ENCODE measurements around the gene NACC2. TPM values are rescaled to one million over a fixed set of nuclear protein-coding genes. Genes with fewer than 3 reads are reported as not detected.

Gene NACC2
- polyA plus RNA-seq, 3 donors = 8.1 to 32.4 (median 8.7) TPM

DNA sequence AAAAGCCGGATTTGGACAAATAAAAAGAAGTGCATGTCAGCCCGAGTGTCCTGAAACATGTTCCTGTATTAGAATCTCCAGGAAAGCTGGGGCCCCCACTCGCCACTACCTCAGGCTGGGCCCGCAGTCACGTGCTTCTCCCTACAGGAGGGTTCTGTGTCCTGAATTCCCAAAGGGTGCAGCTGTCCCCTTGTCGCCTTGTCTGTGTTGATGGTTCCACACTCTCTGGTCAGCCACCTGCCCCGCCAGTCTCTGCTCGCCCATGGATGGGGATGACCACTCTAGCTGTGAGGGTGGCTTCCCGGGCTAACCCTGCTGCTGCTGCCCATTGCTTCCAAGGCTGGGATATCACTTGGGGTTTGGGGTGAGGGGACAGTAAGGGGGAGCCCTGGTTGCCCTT, 26.7 kb upstream of the NACC2 start:
- Mint-ChIP-seq H3K4me3 (no peak overlapping the region), H3K27ac (no peak overlapping the region), H3K36me3 (no peaks in the 10 kb centered on the region), H3K4me1 (peaks cover 18% of the 10 kb centered on the region), H3K27me3 (ENCODE audit: low read depth in 3 of 3) (peaks cover 1 to 4% (median 3%) of the 10 kb centered on the region in 3 donors), H3K9me3 (peaks cover 4 to 10% (median 5%) of the 10 kb centered on the region in 7 donors)
- H3K4me1 ChIP-seq (ENCODE audit: control insufficient read depth in 1 of 2, insufficient read depth in 2 of 2, low read length in 2 of 2) = peaks cover 23 to 43% of the 10 kb centered on the region in 2 donors
- H3K4me2 ChIP-seq (replicated peaks; ENCODE audit: extremely low read depth, low read length, poor library complexity, severe bottlenecking) = no peak overlapping the region
- H3K27me3 ChIP-seq (ENCODE audit: control insufficient read depth in 2 of 2, insufficient read depth in 2 of 2, low read length in 2 of 2) = peaks cover 0 to 3% of the 10 kb centered on the region in 2 donors
- H3K36me3 ChIP-seq (replicated peaks in 1 of 2; ENCODE audit: control insufficient read depth in 1 of 2, insufficient read depth in 2 of 2, low read length in 2 of 2) = peaks cover 0 to 1% of the 10 kb centered on the region in 2 donors
- H4K20me1 ChIP-seq (ENCODE audit: insufficient read depth, low read length) = peaks cover 11% of the 10 kb centered on the region
- intact Hi-C loops (cut with micrococcal nuclease) = loop anchor here (2.0 to 10.0 kb wide), 6 partner anchors 33 to 417 kb away; partner anchors contain the start of gene KCNT1 (in 1 of the 2)
- no peak overlapping the region for H3K4me3 ChIP-seq (replicated peaks in 1 of 3; ENCODE audit: low read depth in 2 of 3, low read length in 3 of 3)
- H3K79me2 ChIP-seq (ENCODE audit: insufficient read depth, low read length) = peaks cover 19% of the 10 kb centered on the region
- no peak for DNase-seq
- TF ChIP-seq, protein P1, sequence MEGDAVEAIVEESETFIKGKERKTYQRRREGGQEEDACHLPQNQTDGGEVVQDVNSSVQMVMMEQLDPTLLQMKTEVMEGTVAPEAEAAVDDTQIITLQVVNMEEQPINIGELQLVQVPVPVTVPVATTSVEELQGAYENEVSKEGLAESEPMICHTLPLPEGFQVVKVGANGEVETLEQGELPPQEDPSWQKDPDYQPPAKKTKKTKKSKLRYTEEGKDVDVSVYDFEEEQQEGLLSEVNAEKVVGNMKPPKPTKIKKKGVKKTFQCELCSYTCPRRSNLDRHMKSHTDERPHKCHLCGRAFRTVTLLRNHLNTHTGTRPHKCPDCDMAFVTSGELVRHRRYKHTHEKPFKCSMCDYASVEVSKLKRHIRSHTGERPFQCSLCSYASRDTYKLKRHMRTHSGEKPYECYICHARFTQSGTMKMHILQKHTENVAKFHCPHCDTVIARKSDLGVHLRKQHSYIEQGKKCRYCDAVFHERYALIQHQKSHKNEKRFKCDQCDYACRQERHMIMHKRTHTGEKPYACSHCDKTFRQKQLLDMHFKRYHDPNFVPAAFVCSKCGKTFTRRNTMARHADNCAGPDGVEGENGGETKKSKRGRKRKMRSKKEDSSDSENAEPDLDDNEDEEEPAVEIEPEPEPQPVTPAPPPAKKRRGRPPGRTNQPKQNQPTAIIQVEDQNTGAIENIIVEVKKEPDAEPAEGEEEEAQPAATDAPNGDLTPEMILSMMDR (IDR thresholded peaks at IDR 0.05) = no peak
- H3K27ac ChIP-seq (ENCODE audit: low read depth in 1 of 2, low read length in 2 of 2) = no peak overlapping the region
- H3K9ac ChIP-seq (ENCODE audit: insufficient read depth, low read length, poor library complexity, severe bottlenecking) = no peak overlapping the region
- no peaks in the 10 kb centered on the region for H3K9me3 ChIP-seq (replicated peaks in 1 of 2; ENCODE audit: control insufficient read depth in 1 of 2, insufficient read depth in 1 of 2, low read length in 2 of 2)
- 94% methylated on average over 8 of the region's 9 CpGs for whole genome bisulfite sequencing (ENCODE audit: insufficient coverage)
- no peak overlapping the region for H2AFZ ChIP-seq (ENCODE audit: insufficient read depth, low read depth, low read length, poor library complexity, severe bottlenecking)

DNA sequence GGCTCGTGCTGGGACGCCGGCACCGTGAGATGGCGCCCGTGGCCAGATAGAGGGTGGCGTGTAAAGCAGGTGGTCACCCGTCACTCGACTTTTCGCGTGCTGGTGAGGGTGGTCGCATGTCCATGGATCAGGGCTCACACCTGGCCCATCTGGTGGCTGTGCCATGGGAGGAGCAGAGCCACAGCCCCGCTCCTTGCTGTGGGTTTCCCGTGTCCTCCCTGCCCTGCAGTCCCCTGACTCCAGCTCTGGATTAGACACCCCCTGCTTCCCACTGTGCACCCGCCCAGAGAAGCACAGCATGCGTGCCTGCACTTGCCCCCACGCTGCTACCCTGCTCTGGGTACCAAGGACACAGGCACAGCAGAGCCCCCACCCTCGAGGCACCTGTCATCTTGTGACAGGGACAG, 25.4 kb upstream of the NACC2 start:
- Histone ChIP-seq H3K4me2 (replicated peaks; ENCODE audit: extremely low read depth, low read length, poor library complexity, severe bottlenecking) (no peak overlapping the region), H3K79me2 (ENCODE audit: insufficient read depth, low read length) (peaks cover 33% of the 10 kb centered on the region), H3K9me3 (replicated peaks in 1 of 2; ENCODE audit: control insufficient read depth in 1 of 2, insufficient read depth in 1 of 2, low read length in 2 of 2) (no peaks in the 10 kb centered on the region), H2AFZ (ENCODE audit: insufficient read depth, low read depth, low read length, poor library complexity, severe bottlenecking) (no peak overlapping the region), H4K20me1 (ENCODE audit: insufficient read depth, low read length) (peaks cover 25% of the 10 kb centered on the region), H3K9ac (ENCODE audit: insufficient read depth, low read length, poor library complexity, severe bottlenecking) (no peak overlapping the region), H3K4me1 (ENCODE audit: control insufficient read depth in 1 of 2, insufficient read depth in 2 of 2, low read length in 2 of 2) (peaks cover 23 to 46% of the 10 kb centered on the region in 2 donors), H3K4me3 (replicated peaks in 1 of 3; ENCODE audit: low read depth in 2 of 3, low read length in 3 of 3) (no peak overlapping the region), H3K27ac (ENCODE audit: low read depth in 1 of 2, low read length in 2 of 2) (no peak overlapping the region), H3K27me3 (ENCODE audit: control insufficient read depth in 2 of 2, insufficient read depth in 2 of 2, low read length in 2 of 2) (peaks cover 0 to 3% of the 10 kb centered on the region in 2 donors), H3K36me3 (replicated peaks in 1 of 2; ENCODE audit: control insufficient read depth in 1 of 2, insufficient read depth in 2 of 2, low read length in 2 of 2) (peaks cover 10 to 15% of the 10 kb centered on the region in 2 donors)
- Mint-ChIP-seq H3K4me3 (no peak overlapping the region), H3K4me1 (peaks cover 18% of the 10 kb centered on the region), H3K27ac (no peak overlapping the region), H3K27me3 (ENCODE audit: low read depth in 3 of 3) (peaks cover 1 to 4% (median 3%) of the 10 kb centered on the region in 3 donors), H3K9me3 (peaks cover 4 to 8% (median 4%) of the 10 kb centered on the region in 7 donors), H3K36me3 (peaks cover 5 to 12% of the 10 kb centered on the region in 2 donors)
- 93% methylated on average over 18 of the region's 18 CpGs for WGBS (ENCODE audit: insufficient coverage)
- intact Hi-C loops (cut with micrococcal nuclease) = loop anchor here (5.0 to 10.0 kb wide), 3 partner anchors 33 to 416 kb away; partner anchors contain the start of gene KCNT1 (in 1 of the 2)
- DNase-seq = no peak
- TF ChIP-seq, protein P1 (IDR thresholded peaks at IDR 0.05) = no peak

Data from CD14-positive monocyte (primary cell).